SK-N-SH treated with all-trans-retinoic acid at 6 μM for 48 hours (cell line): ENCODE measurements around the gene ANKRD33B.

Experiments used
- ATAC-seq: fragments of 200-7000 bp; cut with Tn5 transposase; 3 replicates; pipeline ENCODE4 v1.9.1; 2020; ENCODE audit warnings: mild to moderate bottlenecking, moderate library complexity
- ARNTL ChIP-seq: fragments of 450-650 bp; formaldehyde crosslinking; IDR thresholded peaks from 2 replicates; pipeline ENCODE4 v1.5.0; 2020; ENCODE audit warnings: low read depth, mild to moderate bottlenecking, moderate library complexity, borderline replicate concordance
- BACH2 ChIP-seq: fragments of 250-450 bp; sonication (Bioruptor Pico); IDR thresholded peaks from 2 replicates; pipeline ENCODE4 v1.9.0; 2021; ENCODE audit warnings: mild to moderate bottlenecking, borderline replicate concordance
- CREB5 ChIP-seq: fragments of 250-450 bp; sonication (Bioruptor Pico); IDR thresholded peaks from 2 replicates; pipeline ENCODE4 v1.5.1; 2020; ENCODE audit warnings: low read depth, mild to moderate bottlenecking, moderate library complexity
- CSDC2 ChIP-seq: fragments of 250-450 bp; sonication (Bioruptor Pico); IDR thresholded peaks from 2 replicates; pipeline ENCODE4 v1.5.0; 2020; ENCODE audit warnings: mild to moderate bottlenecking, moderate library complexity
- CSRNP3 ChIP-seq: fragments of 250-450 bp; sonication (Bioruptor Pico); IDR thresholded peaks from 2 replicates; pipeline ENCODE4 v1.5.1; 2021; ENCODE audit warnings: mild to moderate bottlenecking, moderate library complexity
- ESRRG ChIP-seq: fragments of 250-450 bp; sonication (Bioruptor Pico); IDR thresholded peaks from 2 replicates; pipeline ENCODE4 v1.6.1; 2021; ENCODE audit warnings: mild to moderate bottlenecking
- ISL1 ChIP-seq: fragments of 250-450 bp; sonication (Bioruptor Pico); IDR thresholded peaks from 2 replicates; pipeline ENCODE4 v2.1.2; 2022; ENCODE audit warnings: mild to moderate bottlenecking, moderate library complexity
- OSR1 ChIP-seq: fragments of 250-450 bp; sonication (Bioruptor Pico); IDR thresholded peaks from 2 replicates; pipeline ENCODE4 v1.8.0; 2022; ENCODE audit warnings: moderate library complexity, mild to moderate bottlenecking, inconsistent platforms
- PATZ1 ChIP-seq: fragments of 250-450 bp; sonication (Bioruptor Pico); IDR thresholded peaks from 2 replicates; pipeline ENCODE4 v1.8.0; 2020; ENCODE audit warnings: mild to moderate bottlenecking, moderate library complexity, borderline replicate concordance
- POU6F1 ChIP-seq: fragments of 250-450 bp; sonication (Bioruptor Pico); IDR thresholded peaks from 2 replicates; pipeline ENCODE4 v1.8.0; 2021; ENCODE audit warnings: low read depth, mild to moderate bottlenecking, moderate library complexity, borderline replicate concordance
- PPARA ChIP-seq: fragments of 250-450 bp; sonication (Bioruptor Pico); IDR thresholded peaks from 2 replicates; pipeline ENCODE4 v1.5.0; 2020; ENCODE audit warnings: mild to moderate bottlenecking, borderline replicate concordance
- RARB ChIP-seq: fragments of 250-450 bp; sonication (Bioruptor Pico); IDR thresholded peaks from 2 replicates; pipeline ENCODE4 v1.8.0; 2021; ENCODE audit warnings: mild to moderate bottlenecking, moderate library complexity
- SNAI2 ChIP-seq: fragments of 250-450 bp; sonication (Bioruptor Pico); IDR thresholded peaks from 2 replicates; pipeline ENCODE4 v1.5.0; 2020; ENCODE audit warnings: mild to moderate bottlenecking, moderate library complexity
- TCF4 ChIP-seq: fragments of 250-450 bp; sonication (Bioruptor Pico); IDR thresholded peaks from 2 replicates; pipeline ENCODE4 v1.8.0; 2021; ENCODE audit warnings: mild to moderate bottlenecking, moderate library complexity, borderline replicate concordance
- TOX ChIP-seq: fragments of 250-450 bp; sonication (Bioruptor Pico); IDR thresholded peaks from 2 replicates; pipeline ENCODE4 v1.8.0; 2021; ENCODE audit warnings: mild to moderate bottlenecking, moderate library complexity, borderline replicate concordance
- TSHZ2 ChIP-seq: fragments of 250-450 bp; sonication (Bioruptor Pico); IDR thresholded peaks from 2 replicates; pipeline ENCODE4 v1.5.0; 2020; ENCODE audit warnings: mild to moderate bottlenecking, moderate library complexity
- ZC3H10 ChIP-seq: fragments of 250-450 bp; sonication (Bioruptor Pico); IDR thresholded peaks from 2 replicates; pipeline ENCODE4 v1.5.1; 2021; ENCODE audit warnings: mild to moderate bottlenecking, moderate library complexity
- ZFP3 ChIP-seq: fragments of 250-450 bp; sonication (Bioruptor Pico); IDR thresholded peaks from 2 replicates; pipeline ENCODE4 v1.5.0; 2020; ENCODE audit warnings: mild to moderate bottlenecking, moderate library complexity
- ZFP30 ChIP-seq: fragments of 450-650 bp; formaldehyde crosslinking; IDR thresholded peaks from 2 replicates; pipeline ENCODE4 v1.5.0; 2022; ENCODE audit warnings: mild to moderate bottlenecking, moderate library complexity
- ZNF565 ChIP-seq: fragments of 450-650 bp; formaldehyde crosslinking; conservative IDR thresholded peaks from 2 replicates; pipeline ENCODE4 v1.5.0; 2020; ENCODE audit warnings: low read depth, mild to moderate bottlenecking, moderate library complexity
- ZNF70 ChIP-seq: fragments of 450-650 bp; formaldehyde crosslinking; IDR thresholded peaks from 2 replicates; pipeline ENCODE4 v1.5.0; 2020; ENCODE audit warnings: mild to moderate bottlenecking, moderate library complexity
- ZNF8 ChIP-seq: fragments of 450-650 bp; formaldehyde crosslinking; IDR thresholded peaks from 2 replicates; pipeline ENCODE4 v1.5.0; 2020; ENCODE audit warnings: mild to moderate bottlenecking, moderate library complexity

Gene ANKRD33B

GRCh38 chr5:10551782-10552138 lies 12.1 kb upstream of the ANKRD33B start:
- TF ChIP-seq ESRRG (CRISPR knock-in tag) (no peak), SNAI2 (CRISPR knock-in tag) (no peak), CSRNP3 (no peak), TCF4 (no peak), PATZ1 (no peak), ZC3H10 (CRISPR knock-in tag) (no peak), ZFP3 (no peak), TOX (no peak), CSDC2 (no peak), ZFP30 (CRISPR knock-in tag) (no peak)
- no peak for ATAC-seq

DNA sequence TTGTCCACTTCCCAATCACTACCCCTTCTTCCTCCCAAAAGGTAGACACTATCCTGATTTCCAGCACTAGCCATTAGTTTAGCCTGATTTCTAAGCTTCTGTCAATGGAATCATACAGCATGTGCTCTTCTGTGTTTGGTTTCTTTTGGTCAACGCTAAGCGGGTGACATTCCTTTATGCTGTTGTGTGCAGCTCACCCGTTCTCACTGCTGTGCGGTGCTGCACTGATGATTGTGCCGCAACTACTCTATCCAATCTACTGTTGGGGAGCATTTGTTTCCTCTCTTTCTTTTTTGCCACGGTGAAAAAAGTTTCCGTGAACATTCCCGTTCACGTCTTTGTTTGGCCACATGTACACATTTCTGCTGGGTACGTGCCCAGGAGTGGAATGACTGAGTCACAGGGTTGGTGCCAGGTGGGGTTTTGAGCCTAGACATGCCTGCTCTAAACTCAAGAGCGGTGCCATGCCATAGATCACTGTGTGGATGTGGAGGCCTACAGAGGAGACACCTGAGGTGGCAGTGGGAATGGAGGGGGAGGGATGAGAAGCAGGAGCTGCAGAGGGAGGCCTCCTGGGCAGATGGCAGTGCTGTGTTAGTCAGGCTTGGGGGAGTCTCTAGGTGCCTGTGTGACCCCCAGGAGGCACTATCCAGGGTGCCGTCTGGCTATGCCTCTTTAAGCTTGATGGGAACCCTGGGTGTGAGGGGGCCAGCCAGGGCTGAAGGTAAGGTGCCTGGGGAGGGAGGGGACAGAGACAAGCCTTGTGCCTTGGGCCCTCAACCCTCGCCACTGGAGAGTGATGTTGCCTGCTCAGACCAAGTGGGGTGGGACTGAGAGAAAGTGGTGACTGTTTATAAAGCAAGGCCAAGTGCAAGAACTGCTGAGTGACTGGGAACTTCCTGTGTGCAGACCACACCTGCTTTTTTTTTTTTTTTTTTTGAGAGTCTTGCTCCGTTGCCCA lies 11.4 kb upstream of the ANKRD33B start:
- no peak for TF ChIP-seq CSDC2
- 0 out of 2 replicates have a peak, but pooled peaks have one; percentile 27 for TF ChIP-seq ZFP3
- TF ChIP-seq, all 23 proteins: peak for 1
- no peak for ATAC-seq

DNA sequence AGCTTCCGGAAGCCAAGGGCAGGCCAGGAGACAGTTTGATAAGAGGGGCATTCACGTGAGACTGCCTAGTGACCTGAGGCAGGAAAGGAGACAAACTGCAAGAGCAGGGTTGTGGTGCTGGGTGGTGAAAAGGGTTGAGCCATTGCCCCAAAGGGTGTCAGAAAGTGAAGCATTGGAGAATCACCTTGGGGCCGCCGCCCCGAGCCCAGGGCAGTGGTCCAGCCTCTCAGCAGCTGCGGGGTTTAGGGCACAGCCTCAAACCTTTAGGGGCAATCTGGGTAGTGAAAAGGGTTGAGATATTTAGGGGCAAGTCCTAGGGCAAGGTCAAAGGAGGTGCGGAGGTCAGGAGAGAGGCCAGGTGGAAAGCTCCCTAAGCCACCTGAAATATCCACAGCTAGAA lies 10.4 kb upstream of the ANKRD33B start:
- ATAC-seq = no peak
- TF ChIP-seq ZC3H10 (CRISPR knock-in tag) (no peak), RARB (no peak)

GRCh38 chr5:10555277-10555684 lies 8.6 kb upstream of the ANKRD33B start:
- TF ChIP-seq SNAI2 (CRISPR knock-in tag) (no peak), PATZ1 (0 out of 2 replicates have a peak, but pooled peaks have one; percentile 31)
- peak; percentile 57 for ATAC-seq

GRCh38 chr5:10556289-10556807 lies 7.5 kb upstream of the ANKRD33B start:
- peak; percentile 63 for ATAC-seq
- TF ChIP-seq ZFP30 (CRISPR knock-in tag) = no peak
- TF ChIP-seq OSR1 (CRISPR knock-in tag) = no peak
- no peak for TF ChIP-seq PPARA (CRISPR knock-in tag)
- no peak for TF ChIP-seq SNAI2 (CRISPR knock-in tag)
- TF ChIP-seq CREB5 (CRISPR knock-in tag) = no peak
- TF ChIP-seq ISL1 (CRISPR knock-in tag) = no peak
- TF ChIP-seq ARNTL (CRISPR knock-in tag) = no peak
- no peak for TF ChIP-seq RARB
- TF ChIP-seq BACH2 = no peak
- no peak for TF ChIP-seq ZC3H10 (CRISPR knock-in tag)
- no peak for TF ChIP-seq TSHZ2 (CRISPR knock-in tag)
- TF ChIP-seq ZNF8 (CRISPR knock-in tag) = no peak
- no peak for TF ChIP-seq TCF4
- TF ChIP-seq ESRRG (CRISPR knock-in tag) = no peak
- TF ChIP-seq ZNF70 (CRISPR knock-in tag) = no peak
- no peak for TF ChIP-seq CSDC2
- no peak for TF ChIP-seq ZNF565 (CRISPR knock-in tag)
- TF ChIP-seq POU6F1 = no peak
- no peak for TF ChIP-seq ZFP3
